UCSD-AML1 (cell line): ENCODE data around the gene GK2.

ENCODE experiments used
- DNase-seq: peaks from one replicate; lab custom pipeline; 2025; ENCODE audit not compliant: unreplicated experiment; lab: John Stamatoyannopoulos, UW

The GK2 gene

DNA sequence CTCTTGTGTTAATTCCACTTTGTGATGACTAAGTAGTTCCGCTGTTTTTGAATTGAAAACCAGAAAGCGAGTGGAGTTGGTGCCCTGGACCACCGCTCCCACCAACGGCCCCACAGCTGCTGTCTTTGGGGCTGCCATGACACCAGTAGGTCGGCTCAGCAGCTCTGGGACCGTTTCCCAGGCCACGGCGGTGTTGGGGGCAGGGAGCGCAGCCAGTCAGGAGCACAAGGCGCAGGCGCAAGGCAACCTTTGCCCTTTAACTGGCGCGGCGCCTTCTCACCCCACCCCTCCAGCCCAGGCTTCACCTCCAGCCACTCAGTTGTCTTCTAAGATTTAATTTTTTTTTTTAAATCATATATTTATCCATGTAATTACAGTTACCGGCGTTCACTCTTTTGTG, at the start of gene GK2:
Gene GK2, minus strand, starts transcription at position 166 of the 400 bp plus-strand sequence. Its CDS starts 28 bp downstream, at position 138.
- no peak for DNase-seq

DNA sequence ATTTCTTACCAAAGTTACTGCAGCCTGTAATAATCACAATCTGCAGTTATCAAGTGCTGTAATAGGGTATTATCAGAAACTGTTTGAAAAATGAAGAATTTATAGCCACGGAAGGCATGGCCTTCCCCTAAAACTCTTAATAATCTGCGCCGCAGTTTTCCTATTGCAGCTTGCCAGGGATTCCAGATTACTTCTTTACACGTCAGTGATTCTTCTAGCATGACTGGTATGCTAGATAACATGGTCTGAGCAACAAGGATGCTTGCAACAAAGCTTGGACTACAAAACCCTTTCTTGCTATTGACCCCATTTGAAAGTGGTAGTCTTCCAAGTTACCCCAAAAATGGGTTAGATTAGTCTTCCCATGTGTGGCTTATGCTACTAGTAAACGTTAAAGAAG, 47.2 kb upstream of the GK2 start:
- no peak for DNase-seq

GRCh38 chr4:79454656-79455055, 46.6 kb upstream of the GK2 start:
- no peak for DNase-seq

DNA sequence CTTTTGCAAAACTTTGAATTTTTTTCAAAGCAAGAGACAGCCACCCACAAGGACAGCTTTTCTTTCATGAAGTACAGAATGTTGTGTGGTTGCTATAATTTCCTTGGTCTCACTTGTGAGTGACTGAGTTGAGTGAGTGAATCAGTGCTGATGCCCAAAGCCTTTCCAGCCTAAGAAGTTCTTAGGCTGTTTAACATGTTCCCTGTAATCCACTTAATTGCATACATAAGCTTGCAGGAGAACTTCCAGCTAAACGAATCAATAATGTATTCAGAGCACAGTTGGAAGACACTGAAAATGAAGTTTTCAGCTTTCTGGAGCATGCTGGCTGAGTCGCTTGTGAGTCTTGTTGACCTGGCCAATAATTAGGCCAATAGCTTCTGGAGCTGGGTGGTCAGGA, 42.0 kb upstream of the GK2 start:
- no peak for DNase-seq

- DNase-seq = no peak
Measured at GRCh38 chr4:79446145-79446544, 38.1 kb upstream of the GK2 start.

DNA sequence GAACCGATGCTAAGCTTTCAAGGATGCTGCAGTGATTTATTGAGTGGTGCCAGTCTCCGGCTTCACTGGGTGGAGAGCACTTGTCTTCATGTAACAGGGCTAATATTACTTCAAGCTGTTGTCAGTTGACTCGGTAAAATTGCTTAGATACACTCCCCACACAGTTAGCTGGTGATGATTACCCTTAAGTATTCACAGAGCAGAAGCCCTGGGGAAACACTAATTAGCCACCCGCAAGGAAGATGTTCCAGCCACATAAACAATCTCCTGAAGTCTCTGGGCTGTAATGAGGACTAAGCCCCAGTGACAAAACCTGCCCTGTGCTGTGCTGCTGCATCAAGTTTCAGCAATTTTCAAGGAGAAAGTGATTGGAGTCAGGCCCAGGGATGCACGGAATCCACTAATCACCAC, 37.3 kb upstream of the GK2 start:
- no peak for DNase-seq

DNA sequence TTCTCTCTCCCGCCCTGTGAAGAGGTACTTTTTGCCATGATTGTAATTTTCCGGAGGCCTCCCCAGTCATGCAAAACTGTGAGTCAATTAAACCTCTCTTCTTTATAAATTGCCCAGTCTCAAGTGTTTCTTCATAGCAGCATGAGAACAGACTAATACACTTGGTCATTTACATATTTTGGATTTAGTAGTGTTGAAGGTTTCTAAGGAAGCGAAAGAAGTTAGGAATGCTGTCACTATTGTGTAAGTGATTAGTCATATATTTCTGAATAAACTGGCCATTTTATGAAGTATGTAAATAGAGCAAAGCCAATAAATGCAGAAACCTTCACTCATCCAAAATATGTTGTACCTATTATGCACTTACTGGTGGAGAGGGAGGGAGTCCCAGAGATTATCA, 34.4 kb upstream of the GK2 start:
- DNase-seq = no peak

DNA sequence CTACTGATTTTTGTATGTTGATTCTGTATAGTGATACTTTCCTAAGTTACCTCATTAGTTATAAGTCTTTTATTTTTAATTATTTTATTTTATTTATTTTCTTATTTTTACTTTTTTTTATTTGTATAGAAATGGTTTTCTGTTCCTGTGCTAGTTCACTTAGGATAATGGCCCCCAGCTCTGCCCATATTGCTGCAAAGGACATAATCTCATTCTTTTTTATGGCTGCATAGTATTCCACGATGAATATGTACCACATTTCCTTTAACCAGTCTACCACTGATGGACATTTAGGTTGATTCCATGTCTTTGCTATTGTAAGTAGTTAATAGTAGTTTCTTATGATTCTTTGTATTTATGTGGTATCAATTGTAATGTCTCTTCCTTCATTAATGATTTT, 31.5 kb upstream of the GK2 start:
- no peak for DNase-seq

DNA sequence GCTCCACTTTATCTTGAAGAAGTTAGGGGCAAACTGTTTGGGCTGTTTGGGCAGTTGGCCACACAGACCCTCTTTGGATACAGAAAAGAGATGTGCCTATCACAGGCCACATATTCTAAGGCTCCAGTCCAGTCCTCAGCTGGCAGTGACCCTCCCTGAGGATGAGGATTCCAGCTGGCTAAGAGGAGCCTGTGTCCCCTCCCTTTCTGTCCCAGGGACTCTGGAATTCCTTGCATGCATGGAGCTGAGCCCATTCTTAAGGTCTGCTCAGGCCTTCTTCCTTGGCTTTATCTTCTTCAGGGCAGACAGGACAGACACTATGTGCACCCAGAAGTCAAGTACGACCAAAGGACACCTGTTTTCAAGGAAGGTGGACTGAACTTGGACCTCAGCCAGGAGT, 23.8 kb upstream of the GK2 start:
- no peak for DNase-seq

GRCh38 chr4:79429113-79429903, 21.3 kb upstream of the GK2 start:
- DNase-seq = no peak

DNA sequence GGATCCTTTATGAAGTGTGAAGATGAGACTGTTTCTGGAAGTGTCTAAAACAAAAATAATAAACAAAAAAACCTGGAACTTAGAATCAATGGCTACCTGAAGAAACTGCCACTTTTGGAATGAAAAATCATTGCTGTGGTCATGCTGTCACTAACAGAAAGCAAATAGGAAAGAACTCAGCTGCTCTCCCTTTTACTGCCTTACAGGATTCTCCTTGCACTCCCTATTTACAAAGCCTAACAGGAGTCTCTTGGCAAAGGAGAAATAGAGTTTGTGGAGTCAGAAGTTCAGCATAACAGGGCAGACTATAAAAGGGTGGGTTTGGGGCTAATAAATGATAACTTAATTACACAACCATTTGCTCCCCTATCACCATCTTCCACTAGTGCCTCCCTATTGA, 19.0 kb upstream of the GK2 start:
- DNase-seq = no peak

GRCh38 chr4:79425586-79425985, 17.6 kb upstream of the GK2 start:
- no peak for DNase-seq

- DNase-seq = peak; percentile 14
Measured at GRCh38 chr4:79421483-79421882, 13.5 kb upstream of the GK2 start.

DNA sequence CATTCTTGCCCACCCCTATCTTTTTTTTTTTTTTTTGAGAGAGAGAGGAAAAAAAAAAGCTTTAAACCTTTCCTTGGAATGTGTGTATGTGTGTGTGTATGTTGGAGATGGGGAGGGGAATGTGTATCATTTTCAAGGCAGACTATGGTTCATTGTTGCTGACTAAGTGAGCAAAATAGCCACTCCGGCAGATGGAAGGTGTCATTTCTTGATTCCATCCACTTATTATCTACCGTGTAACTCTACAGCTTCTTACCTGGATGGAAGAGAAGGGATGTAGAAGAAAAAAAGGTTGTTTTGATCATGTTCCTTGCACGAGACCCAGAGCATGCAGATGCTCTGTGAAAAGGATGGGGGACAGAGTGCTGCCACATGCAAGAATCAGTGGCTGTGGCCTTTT, 5.9 kb upstream of the GK2 start:
- no peak for DNase-seq

GRCh38 chr4:79413032-79413885, 5.2 kb upstream of the GK2 start:
- DNase-seq = no peak

DNA sequence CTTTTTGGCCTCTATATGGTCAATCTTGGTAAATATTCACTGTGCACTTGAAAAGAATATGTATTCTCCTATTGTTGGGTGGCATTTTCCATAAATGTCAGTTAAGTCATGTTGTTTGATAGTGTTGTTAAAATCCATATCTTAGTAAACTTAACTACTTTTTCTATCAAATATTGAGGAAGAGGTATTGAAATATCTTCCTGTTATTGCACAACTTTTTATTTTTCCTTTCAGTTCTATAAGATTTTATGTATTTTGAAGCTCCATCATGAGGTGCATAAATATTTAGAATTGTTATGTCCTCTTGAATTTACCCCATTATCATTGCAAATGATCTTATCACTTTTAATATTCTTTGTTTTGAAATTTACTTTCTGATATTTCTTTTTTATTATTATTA, 3.4 kb downstream of the GK2 start:
- no peak for DNase-seq

DNA sequence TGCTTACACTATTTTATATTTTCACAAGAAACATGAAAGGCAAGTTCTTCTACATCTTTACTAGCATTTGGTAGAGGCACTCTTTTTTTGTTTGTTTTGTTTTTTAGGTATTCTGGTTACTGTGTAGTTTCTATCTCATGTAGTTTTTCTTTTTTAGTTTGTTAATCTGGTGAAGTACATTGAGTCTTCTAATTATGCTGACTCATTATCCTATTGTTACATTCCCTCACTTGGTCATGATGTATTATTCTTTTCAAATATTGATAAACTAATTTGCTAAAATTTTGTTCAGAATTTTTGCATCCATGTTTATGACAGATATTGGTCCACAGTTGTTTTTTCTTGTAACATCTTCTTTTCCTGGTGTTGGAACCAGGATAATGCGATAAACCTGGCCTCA, 4.7 kb downstream of the GK2 start:
- DNase-seq = no peak

DNA sequence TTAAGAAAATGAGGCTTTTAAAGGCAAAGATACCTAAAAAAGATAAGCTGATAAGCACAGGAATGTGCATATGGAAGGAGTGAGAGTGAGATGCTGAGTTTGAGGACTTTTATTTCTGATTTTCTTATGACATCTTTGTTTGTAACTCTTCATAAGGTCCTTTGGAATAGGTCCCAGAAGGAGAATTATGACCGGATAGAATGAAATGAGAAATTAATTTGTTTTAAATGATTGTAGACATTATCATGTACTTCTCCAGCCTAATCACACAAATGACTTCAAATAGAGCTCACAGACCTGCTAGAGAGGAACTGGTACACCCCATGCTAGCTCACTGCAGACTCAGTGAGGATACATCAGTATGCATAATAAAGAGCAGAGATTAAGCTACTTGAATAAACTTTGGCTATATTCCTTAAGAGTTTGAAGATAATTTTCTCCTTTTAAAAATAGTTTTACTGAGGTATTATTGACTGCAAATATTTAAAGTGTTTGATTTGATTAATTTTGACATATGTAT, 5.6 kb downstream of the GK2 start:
- DNase-seq = no peak

DNA sequence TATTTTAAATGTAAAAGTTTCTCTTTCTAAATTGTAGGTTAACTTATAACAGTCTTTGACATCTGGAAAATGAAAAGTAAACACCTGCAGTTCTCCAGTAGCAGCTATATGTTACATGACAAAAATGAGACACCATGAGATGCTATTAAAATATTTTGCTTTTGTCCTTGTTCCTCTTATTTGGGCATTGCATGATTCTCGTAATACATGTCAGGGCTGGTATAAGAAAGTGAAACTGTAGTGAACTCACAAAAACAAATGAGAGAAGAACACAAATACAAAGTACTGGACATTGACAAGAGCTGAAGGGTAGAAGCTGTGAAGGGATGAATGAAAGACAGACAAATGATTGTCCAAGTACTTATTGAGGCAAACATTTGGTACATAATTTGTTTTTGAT, 9.0 kb downstream of the GK2 start:
- DNase-seq = no peak

DNA sequence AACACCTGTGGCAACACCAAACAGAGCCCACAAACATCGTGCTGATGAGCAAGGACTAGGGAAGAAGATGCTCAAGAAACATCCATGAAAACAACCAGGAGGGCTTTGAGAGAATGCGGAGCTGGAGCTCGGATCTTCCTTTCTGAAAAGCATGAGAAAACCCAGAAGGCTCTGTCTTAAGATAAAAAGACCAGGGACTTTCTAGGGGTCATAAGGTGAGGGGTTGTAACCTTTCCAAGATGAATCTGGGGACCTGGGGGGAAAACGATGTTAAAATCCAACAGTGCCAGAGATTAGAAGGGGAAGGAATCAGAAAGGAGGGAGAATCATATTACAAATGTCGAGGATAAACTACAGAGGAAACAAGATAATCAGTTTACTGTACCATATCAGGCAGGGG, 10.1 kb downstream of the GK2 start:
- no peak for DNase-seq

GRCh38 chr4:79396794-79397193, 11.2 kb downstream of the GK2 start:
- DNase-seq = no peak

- no peak for DNase-seq
Measured at GRCh38 chr4:79395841-79396240, 12.2 kb downstream of the GK2 start.
